Esophagus muscularis mucosa (tissue), 4 donors: ENCODE results near the gene GTPBP3. TPM values are rescaled to one million over a fixed set of nuclear protein-coding genes. Genes with fewer than 3 reads are reported as not detected.

Experiments
- DNase-seq: peaks from one replicate; pipeline ENCODE4 v3.0.0-alpha.2; 2017; ENCODE audit errors: extremely low spot score
- H3K27ac ChIP-seq, 4 donors: fragments of 200-600 bp; sonication (generic); replicated peaks in 1 of 4; 1 replicate in 3 of 4; 2 replicates in 1 of 4; pipeline ENCODE4 v1.5.1; 2016 to 2019; ENCODE audit warnings: mild to moderate bottlenecking in 1 of 4
- H3K27me3 ChIP-seq, 4 donors: fragments of 200-600 bp; sonication (generic); one replicate each; pipeline versions ENCODE4 v1.5.1 to v1.6.0; 2016 to 2019
- H3K36me3 ChIP-seq, 4 donors: fragments of 200-600 bp; sonication (generic); one replicate each; pipeline ENCODE4 v1.5.1; 2016 to 2019
- H3K4me1 ChIP-seq, 4 donors: fragments of 200-600 bp; sonication (generic); one replicate each; pipeline ENCODE4 v1.5.1; 2016 to 2019
- H3K4me3 ChIP-seq, 4 donors: fragments of 200-600 bp; sonication (generic); 1 replicate in 2 of 4; 2 replicates in 2 of 4; pipeline ENCODE4 v1.5.1; 2016 to 2019; ENCODE audit warnings: mild to moderate bottlenecking in 4 of 4, moderate library complexity in 1 of 4
- H3K9me3 ChIP-seq, 4 donors: fragments of 200-600 bp; sonication (generic); 1 replicate in 3 of 4; 2 replicates in 1 of 4; pipeline ENCODE4 v1.5.1; 2016 to 2019
- CTCF ChIP-seq, 3 experiments: fragments of 200-600 bp in 2 of 3; fragments of 450-650 bp in 1 of 3; sonication (generic) in 2 of 3; IDR thresholded peaks; one replicate each; pipeline ENCODE4 v1.5.1; 2017 to 2019; ENCODE audit warnings: antibody characterized with exemption in 3 of 3, mild to moderate bottlenecking in 2 of 3, moderate library complexity in 1 of 3
- EP300 ChIP-seq: sonication (generic); formaldehyde crosslinking; IDR thresholded peaks from one replicate; pipeline ENCODE4 v1.6.1; 2017; ENCODE audit warnings: antibody characterized with exemption
- POLR2A ChIP-seq: fragments of 450-650 bp; IDR thresholded peaks from one replicate; pipeline ENCODE4 v1.6.1; 2017; ENCODE audit warnings: antibody characterized with exemption, moderate library complexity, mild to moderate bottlenecking, low read depth
- POLR2AphosphoS5 ChIP-seq, 2 donors: sonication (generic); formaldehyde crosslinking; IDR thresholded peaks; one replicate each; pipeline ENCODE4 v1.6.1; 2017; ENCODE audit warnings: antibody characterized with exemption in 2 of 2
- WGBS: methylation state at CpG from one replicate; pipeline ENCODE4 v1.1.5; 2018; 5-methylcytosine and 5-hydroxymethylcytosine counted together
- intact Hi-C: fragments of 100-400 bp; cut with DNase I; formaldehyde crosslinking; loops from one replicate; pipeline ENCODE4 v1.15.1; 2023
- total RNA-seq, 4 donors: library from RNA; depleted of rRNA; stranded (reverse); fragments of >200 nt; gene quantifications; one replicate each; pipeline versions ENCODE4 v1.1.0 to v1.2.1, GENCODE V29; 2016

The GTPBP3 gene
- total RNA-seq: 10 to 100 TPM in 2 of 4 donors, 1 to 10 TPM in 2; 8.7 to 13.3 (median 10.2) TPM

- H3K4me3 ChIP-seq: peak within 1 kb of the TSS; percentile 74 to 93 (median 84)
- H3K36me3 ChIP-seq: peaks cover 0 to 29% (median 13%) of the 10 kb centered on the region in 4 donors
- H3K27me3 ChIP-seq: peaks cover 0 to 9% (median 0%) of the 10 kb centered on the region in 4 donors
- TF ChIP-seq POLR2AphosphoS5 (IDR thresholded peaks at IDR 0.05) (peak; percentile 74 to 84), CTCF (IDR thresholded peaks at IDR 0.05) (peak in 1 of 3 experiments; percentile 17), EP300 (no peak), POLR2A (no peak)
- DNase-seq: peak; percentile 99
- intact Hi-C loops: no loop called here
- H3K27ac ChIP-seq: peak within 1 kb of the TSS; percentile 91 to 98 (median 96)
- peaks cover 31 to 61% (median 51%) of the 10 kb centered on the region in 4 donors for H3K4me1 ChIP-seq
- no peaks in the 10 kb centered on the region for H3K9me3 ChIP-seq
- WGBS: 0% methylated on average over 33 of the region's 41 CpGs
Observed at GRCh38 chr19:17336872-17337674, at the start of gene GTPBP3. GTPBP3 (plus strand) TSS chr19:17337553; CDS start chr19:17337612, 59 bp downstream.

- H3K4me1 ChIP-seq: peaks cover 0 to 33% (median 21%) of the 10 kb centered on the region in 4 donors
- no peak overlapping the region for H3K27ac ChIP-seq
- DNase-seq: peak; percentile 91
- TF ChIP-seq EP300 (no peak), POLR2AphosphoS5 (IDR thresholded peaks at IDR 0.05) (no peak), CTCF (IDR thresholded peaks at IDR 0.05) (no peak), POLR2A (no peak)
- H3K27me3 ChIP-seq: no peaks in the 10 kb centered on the region
- H3K36me3 ChIP-seq: peaks cover 0 to 8% (median 5%) of the 10 kb centered on the region in 4 donors
- intact Hi-C loops: no loop called here
- H3K9me3 ChIP-seq: no peaks in the 10 kb centered on the region
- H3K4me3 ChIP-seq: peak overlapping the region in 1 of 4 donors; percentile 22
- 13% methylated on average over 21 of the region's 22 CpGs for WGBS
Observed at GRCh38 chr19:17289489-17289888, 47.9 kb upstream of the GTPBP3 start.

GRCh38 chr19:17292301-17293074 is 44.9 kb upstream of the GTPBP3 start:
- intact Hi-C loops: loop anchor here (5.0 kb wide), 1 partner anchor 100 kb away; the partner anchor contains the start of gene CCDC194
- WGBS: 0% methylated on average over 21 of the region's 46 CpGs

GRCh38 chr19:17293605-17294004 is 43.7 kb upstream of the GTPBP3 start:
- Histone ChIP-seq H3K36me3 (peaks cover 3 to 28% (median 18%) of the 10 kb centered on the region in 4 donors), H3K9me3 (peaks cover 0 to 5% (median 0%) of the 10 kb centered on the region in 4 donors), H3K4me1 (peaks cover 0 to 34% (median 21%) of the 10 kb centered on the region in 4 donors), H3K27me3 (no peaks in the 10 kb centered on the region), H3K4me3 (no peak overlapping the region), H3K27ac (no peak overlapping the region)
- intact Hi-C loops: loop anchor here (5.0 kb wide), 1 partner anchor 99 kb away; the partner anchor contains the start of gene CCDC194
- DNase-seq: no peak
- WGBS: 86% methylated on average over 14 of the region's 14 CpGs
- TF ChIP-seq POLR2AphosphoS5 (IDR thresholded peaks at IDR 0.05) (no peak), POLR2A (no peak), EP300 (no peak), CTCF (IDR thresholded peaks at IDR 0.05) (no peak)

More at GRCh38 chr19:17292301-17293074, 44.9 kb upstream of the GTPBP3 start:
- peaks cover 0 to 34% (median 21%) of the 10 kb centered on the region in 4 donors for H3K4me1 ChIP-seq
- H3K36me3 ChIP-seq: peaks cover 3 to 21% (median 13%) of the 10 kb centered on the region in 4 donors
- H3K27ac ChIP-seq: peak overlapping the region; percentile 78 to 90 (median 84)
- no peaks in the 10 kb centered on the region for H3K9me3 ChIP-seq
- DNase-seq: peak; percentile 92
- peak overlapping the region; percentile 58 to 65 (median 62) for H3K4me3 ChIP-seq
- no peak for TF ChIP-seq POLR2A
- peak; percentile 66 to 84 (median 69) for TF ChIP-seq CTCF (IDR thresholded peaks at IDR 0.05)
- TF ChIP-seq POLR2AphosphoS5 (IDR thresholded peaks at IDR 0.05): peak; percentile 47 to 62
- no peaks in the 10 kb centered on the region for H3K27me3 ChIP-seq
